Stimulated activated CD4-positive, alpha-beta T cell treated with anti-CD3 and anti-CD28 coated beads, Interleukin-15, amount 100 ng/mL, for 24 hours (primary cell): ENCODE measurements around the gene NKAIN2.

Experiments used
- DNase-seq: peaks from one replicate; pipeline ENCODE4 v3.0.0-alpha.2; 2020

Gene NKAIN2

DNA sequence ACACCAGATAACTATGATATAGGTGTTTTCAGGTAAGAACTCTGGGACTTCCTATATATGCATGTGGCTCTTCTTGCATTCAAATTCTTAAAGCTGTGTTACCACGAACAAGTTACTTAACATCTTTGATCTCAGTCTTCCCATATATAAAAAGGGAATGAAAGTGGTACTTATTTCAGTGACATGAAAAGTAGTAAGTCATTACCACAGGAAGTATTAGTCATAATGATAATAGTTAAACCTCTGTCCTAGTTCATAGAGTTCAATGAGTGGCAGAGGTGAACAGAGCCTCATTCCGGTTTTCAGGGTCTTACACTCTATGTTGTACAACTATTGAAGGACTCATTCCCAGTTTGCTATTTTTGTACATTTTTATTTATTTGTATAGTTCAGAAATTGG, 237.0 kb downstream of the NKAIN2 start:
- DNase-seq, result no peak

- no peak for DNase-seq
These were observed 248.5 kb downstream of the NKAIN2 start for GRCh38 chr6:124052120-124052519.

DNA sequence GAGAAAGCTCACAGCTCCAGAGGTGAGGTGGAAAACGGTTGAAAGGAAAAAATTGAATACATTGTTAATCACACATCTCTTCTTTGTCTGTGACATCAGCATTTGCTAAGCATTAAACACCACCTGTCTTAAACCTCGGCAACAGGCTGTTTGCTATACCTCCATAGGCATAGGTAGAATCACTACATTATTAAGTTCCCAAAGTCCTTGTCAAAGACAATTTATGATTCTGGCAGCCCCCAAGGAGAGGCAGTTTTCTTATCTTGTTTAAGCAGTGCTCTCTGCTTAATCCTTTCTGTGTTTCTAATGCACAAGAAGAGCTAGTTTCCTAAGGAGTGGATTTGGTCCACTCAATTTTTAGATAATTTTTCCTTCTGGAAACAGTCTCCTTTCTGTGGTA, 249.7 kb downstream of the NKAIN2 start:
- DNase-seq, result no peak

GRCh38 chr6:124054034-124054433, 250.4 kb downstream of the NKAIN2 start:
- no peak for DNase-seq

DNA sequence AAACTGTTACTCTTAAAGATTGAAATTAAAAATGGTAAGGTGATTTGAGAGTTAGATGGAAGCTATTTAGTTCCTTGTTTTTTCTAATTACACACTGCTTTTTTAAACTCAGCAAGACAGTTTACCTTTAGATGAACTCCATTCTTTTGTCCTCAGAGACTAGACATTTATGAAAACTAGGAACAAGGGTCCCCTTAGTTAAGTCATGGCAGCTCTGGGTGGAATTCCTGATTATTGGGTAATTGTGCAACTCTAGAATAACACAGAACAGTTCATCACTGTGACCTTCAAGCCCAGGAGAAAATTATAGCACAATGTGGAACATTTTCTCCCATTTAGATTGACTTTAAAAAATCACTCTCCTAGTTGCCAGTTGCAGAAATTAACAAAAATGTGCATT, 251.7 kb downstream of the NKAIN2 start:
- no peak for DNase-seq

GRCh38 chr6:124055963-124056362, 252.3 kb downstream of the NKAIN2 start:
- no peak for DNase-seq

- no peak for DNase-seq
These were observed 253.0 kb downstream of the NKAIN2 start for GRCh38 chr6:124056407-124057334.

DNA sequence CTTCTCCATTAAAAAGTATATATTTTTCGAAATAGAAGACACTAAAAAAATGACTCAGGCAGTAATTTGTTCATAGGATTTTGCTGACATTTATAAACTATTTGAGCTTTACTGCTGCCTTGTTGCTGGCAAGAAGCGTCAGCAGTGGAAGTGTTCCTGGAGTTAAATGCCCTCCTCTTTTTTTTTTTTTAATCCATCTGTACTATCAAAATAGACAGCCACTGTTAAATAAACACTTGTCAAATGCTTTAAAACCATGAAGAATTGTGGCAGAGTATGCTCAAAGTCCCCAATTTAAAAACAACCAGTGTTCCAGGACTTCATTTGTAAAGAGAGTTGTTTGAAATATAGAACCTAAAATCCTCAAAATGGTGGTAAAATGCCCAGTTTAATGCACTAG, 253.8 kb downstream of the NKAIN2 start:
- DNase-seq, result no peak

- DNase-seq, result no peak
These were observed 260.9 kb downstream of the NKAIN2 start for GRCh38 chr6:124064317-124065113.

- DNase-seq, result no peak
These were observed 262.6 kb downstream of the NKAIN2 start for GRCh38 chr6:124066269-124066668.

DNA sequence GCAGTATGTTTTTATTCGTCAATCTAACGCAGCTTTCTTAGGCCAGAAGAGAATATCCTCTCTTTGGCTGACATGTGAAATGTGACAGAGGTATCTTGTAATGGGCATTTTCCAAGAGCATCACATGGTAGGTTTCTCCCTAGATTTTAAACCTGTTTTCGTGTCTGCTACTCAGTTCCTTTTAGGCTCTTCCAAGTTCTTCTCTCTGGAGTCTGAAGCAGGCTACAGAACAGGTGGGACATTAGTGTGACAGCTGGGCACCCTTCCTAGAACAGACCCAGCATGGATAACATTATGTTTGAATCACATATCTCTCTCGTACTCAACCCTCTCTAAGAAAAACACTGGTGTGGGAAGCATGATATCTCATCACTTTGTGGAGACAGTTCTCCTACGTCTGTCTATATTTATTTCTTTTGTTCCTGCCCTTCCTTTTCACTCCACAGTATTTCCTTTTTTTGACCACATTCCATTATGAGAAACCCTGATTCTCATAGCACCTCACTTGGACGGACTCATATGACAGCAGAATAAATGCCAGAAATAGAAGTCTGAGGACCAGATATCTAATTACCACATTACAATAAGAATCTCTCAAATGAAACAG, 263.4 kb downstream of the NKAIN2 start:
- no peak for DNase-seq

GRCh38 chr6:124069230-124069950, 265.7 kb downstream of the NKAIN2 start:
- no peak for DNase-seq

- DNase-seq, result no peak
These were observed 269.4 kb downstream of the NKAIN2 start for GRCh38 chr6:124073021-124073420.

DNA sequence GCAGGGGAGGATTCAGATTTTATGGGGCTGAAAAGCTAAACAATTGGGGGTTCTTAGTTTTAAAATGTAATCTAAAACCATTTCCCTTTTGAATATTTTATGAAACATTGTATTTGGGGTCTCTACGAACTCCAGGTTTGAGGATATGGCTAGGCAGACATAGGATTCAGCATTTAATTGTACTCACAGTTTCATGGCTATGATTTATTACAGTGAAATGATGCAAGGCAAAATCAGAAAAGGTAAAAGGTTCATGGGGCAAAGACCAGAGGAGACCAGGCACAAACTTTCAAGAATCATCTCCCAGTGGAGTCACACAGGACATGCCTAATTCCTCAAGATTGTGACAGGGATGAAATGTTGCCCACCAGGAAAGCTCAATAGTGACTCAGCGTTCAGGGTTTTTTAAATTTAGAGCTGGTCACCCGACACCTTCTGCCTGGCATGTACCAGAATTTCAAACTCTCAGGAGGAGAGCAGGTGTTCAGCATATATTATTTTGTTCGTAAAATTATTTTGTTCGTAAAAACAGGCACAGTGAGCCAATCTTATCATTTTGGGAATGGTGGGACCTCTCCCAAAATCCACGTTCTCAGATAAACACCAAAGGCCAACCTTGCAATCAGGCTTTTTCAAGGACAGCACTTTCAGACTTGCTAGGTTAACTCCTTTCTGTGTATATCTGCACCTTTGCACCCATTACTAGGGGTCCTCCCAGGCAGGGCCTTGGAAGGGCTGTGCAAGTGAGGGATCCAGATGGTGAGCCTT, 270.3 kb downstream of the NKAIN2 start:
- DNase-seq, result no peak

DNA sequence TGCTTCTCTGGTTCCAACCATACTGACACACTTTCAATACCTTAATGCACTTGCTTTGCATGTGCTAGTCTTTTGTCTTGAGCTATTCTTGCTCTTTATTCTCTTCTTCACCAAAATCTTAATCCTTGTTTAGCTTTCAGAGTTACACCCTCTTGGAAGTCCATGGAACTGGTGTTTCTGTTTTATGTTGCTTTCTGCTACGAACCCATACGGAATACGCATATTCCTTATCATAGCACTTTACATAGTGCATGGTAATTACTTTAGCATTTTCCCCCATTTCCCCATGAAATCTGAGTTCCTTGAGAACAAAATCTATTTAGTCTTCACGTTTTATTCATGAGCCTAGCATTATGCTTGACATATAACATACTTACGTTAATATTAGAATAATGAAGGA, 270.9 kb downstream of the NKAIN2 start:
- DNase-seq, result no peak

DNA sequence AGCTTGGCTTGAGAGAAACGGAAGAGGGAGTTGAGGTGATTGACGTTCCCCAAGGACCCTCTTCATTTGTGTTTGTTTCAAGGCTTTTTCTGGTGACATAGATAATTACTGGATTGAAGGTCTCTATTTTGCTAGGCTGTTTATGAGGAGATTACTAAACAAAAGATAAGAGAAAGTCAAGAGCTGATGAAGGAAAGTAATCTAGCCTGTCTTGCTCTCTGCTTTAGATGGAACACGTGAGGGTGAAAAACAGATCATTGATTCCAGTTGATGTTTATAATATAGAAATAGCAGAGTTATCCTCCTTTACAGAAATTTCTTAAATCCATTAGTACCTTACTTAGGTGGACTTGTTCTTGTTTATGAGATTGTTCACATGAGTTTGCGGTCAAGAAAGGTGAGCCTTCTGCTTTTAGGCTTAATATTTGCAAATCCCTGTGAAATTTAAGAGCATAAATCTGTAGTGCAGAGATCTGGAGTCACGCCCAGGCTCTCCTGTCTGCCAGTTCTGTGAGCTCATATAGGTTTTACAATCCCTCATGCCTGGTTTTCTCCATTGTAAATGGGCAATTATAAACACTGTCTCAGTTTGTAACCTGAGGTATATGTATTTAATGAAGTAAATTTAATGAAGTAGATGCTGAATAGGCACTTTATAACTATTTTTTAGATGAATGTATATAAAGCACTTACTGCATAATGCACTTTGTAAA, 272.8 kb downstream of the NKAIN2 start:
- DNase-seq, result no peak

DNA sequence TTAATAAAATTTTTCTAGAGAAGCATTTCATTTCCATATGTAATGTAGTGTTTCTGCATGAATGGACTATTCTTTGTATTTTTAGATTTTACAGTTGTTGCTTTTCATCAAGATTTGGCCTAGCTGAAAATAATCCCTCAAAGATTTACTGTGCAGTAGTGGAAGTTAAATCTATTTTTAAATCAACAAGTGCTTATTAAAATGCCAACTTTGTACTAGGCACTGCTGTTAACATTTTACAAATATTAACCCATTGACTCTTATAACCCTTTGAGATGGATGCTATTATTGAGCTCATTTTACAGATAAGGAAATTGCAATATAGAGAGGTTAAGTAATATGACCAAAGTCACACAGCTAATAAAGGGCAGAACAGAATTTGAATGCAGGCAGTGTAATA, 274.5 kb downstream of the NKAIN2 start:
- DNase-seq, result no peak

- DNase-seq, result no peak
These were observed 276.8 kb downstream of the NKAIN2 start for GRCh38 chr6:124080483-124080882.

DNA sequence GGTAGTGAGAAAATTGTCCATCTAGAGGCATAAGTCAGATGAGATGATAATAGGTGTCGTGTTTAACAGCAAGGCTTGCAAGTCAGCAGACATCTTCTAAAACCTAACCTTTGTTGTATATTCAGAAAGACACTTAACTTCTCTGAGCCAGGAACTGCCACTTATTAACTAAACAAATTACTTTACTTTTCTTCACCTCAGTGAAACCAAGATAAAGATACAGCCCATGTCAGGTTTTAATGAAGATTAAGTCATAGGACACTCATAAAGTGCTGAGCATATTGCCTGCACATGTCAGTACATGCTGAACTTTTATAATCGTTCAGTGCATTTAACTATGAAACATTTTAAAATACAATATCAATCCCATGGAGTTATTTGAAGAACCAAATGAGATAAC, 286.8 kb downstream of the NKAIN2 start:
- DNase-seq, result no peak

- DNase-seq, result no peak
These were observed 295.9 kb downstream of the NKAIN2 start for GRCh38 chr6:124099520-124099919.

GRCh38 chr6:124110514-124110913, 306.8 kb downstream of the NKAIN2 start:
- DNase-seq, result no peak
